HEK293 (cell line): ENCODE measurements around the gene SORBS2.

Experiments used
- CTCF ChIA-PET: fragments of 350-600 bp; formaldehyde crosslinking; extraction: SDS; loops from one replicate; lab custom pipeline; 2021; ENCODE audit warnings: antibody characterized with exemption; lab: Yijun Ruan, JAX
- POLR2A ChIA-PET: fragments of 300-600 bp; formaldehyde crosslinking; extraction: SDS; loops from one replicate; lab custom pipeline; 2020; ENCODE audit warnings: antibody characterized with exemption, inconsistent platforms; lab: Yijun Ruan, JAX
- H3K27ac ChIP-seq: fragments of 200-500 bp; sonication (Bioruptor generic); 2 replicates; pipeline ENCODE4 v1.5.1; 2014; ENCODE audit warnings: low read depth, low read length, control low read depth, inconsistent platforms; ENCODE audit errors: extremely low read depth
- H3K36me3 ChIP-seq, 2 experiments: fragments of 200-500 bp in 1 of 2; sonication (Bioruptor generic) in 1 of 2; 1 replicate in 1 of 2; 2 replicates in 1 of 2; pipeline ENCODE4 v1.5.1; 2014 to 2017; ENCODE audit warnings: inconsistent platforms in 2 of 2, low read length in 2 of 2; ENCODE audit not compliant: control insufficient read depth in 2 of 2, insufficient read depth in 1 of 2
- H3K4me1 ChIP-seq: fragments of 200-500 bp; sonication (Bioruptor generic); 2 replicates; pipeline ENCODE4 v1.5.1; 2014; ENCODE audit warnings: mild to moderate bottlenecking, low read length, inconsistent platforms; ENCODE audit not compliant: control insufficient read depth, insufficient read depth
- H3K4me3 ChIP-seq: 2 replicates; pipeline ENCODE4 v1.5.1; 2011; ENCODE audit warnings: low read depth, mild to moderate bottlenecking, control low read depth, low read length, moderate library complexity
- H3K9me3 ChIP-seq: fragments of 200-500 bp; sonication (Bioruptor generic); 2 replicates; pipeline ENCODE4 v1.5.1; 2014; ENCODE audit warnings: low read depth, low read length, inconsistent platforms; ENCODE audit not compliant: control insufficient read depth, insufficient read depth
- BCL11A ChIP-seq: fragments of 450-650 bp; formaldehyde crosslinking; IDR thresholded peaks from 2 replicates; pipeline ENCODE4 v1.5.1; 2016; ENCODE audit warnings: low read depth, missing biosample characterization, missing genetic modification characterization
- GLIS1 ChIP-seq: fragments of 450-650 bp; formaldehyde crosslinking; IDR thresholded peaks from 2 replicates; pipeline ENCODE4 v1.5.1; 2016; ENCODE audit warnings: missing biosample characterization, missing genetic modification characterization
- KLF9 ChIP-seq: fragments of 450-650 bp; formaldehyde crosslinking; IDR thresholded peaks from 2 replicates; pipeline ENCODE4 v1.5.1; 2016; ENCODE audit warnings: missing biosample characterization, missing genetic modification characterization, low read depth
- PRDM2 ChIP-seq: fragments of 450-650 bp; formaldehyde crosslinking; IDR thresholded peaks from 2 replicates; pipeline ENCODE4 v1.5.1; 2016; ENCODE audit warnings: missing biosample characterization, missing genetic modification characterization, borderline replicate concordance
- TCF7L2 ChIP-seq: IDR thresholded peaks from 2 replicates; pipeline ENCODE4 v1.6.1; 2011; ENCODE audit warnings: low read depth, mild to moderate bottlenecking, inconsistent platforms, low read length, moderate library complexity, borderline replicate concordance
- ZBTB1 ChIP-seq: fragments of 450-650 bp; formaldehyde crosslinking; IDR thresholded peaks from 2 replicates; pipeline ENCODE4 v1.5.1; 2016; ENCODE audit warnings: missing biosample characterization, missing genetic modification characterization
- ZBTB8A ChIP-seq: fragments of 450-650 bp; formaldehyde crosslinking; IDR thresholded peaks from 2 replicates; pipeline ENCODE4 v1.5.1; 2016; ENCODE audit warnings: missing biosample characterization, missing genetic modification characterization
- ZNF132 ChIP-seq: fragments of 450-650 bp; formaldehyde crosslinking; IDR thresholded peaks from 2 replicates; pipeline ENCODE4 v1.5.1; 2017; ENCODE audit warnings: missing biosample characterization, missing genetic modification characterization, borderline replicate concordance
- ZNF214 ChIP-seq: fragments of 450-650 bp; formaldehyde crosslinking; IDR thresholded peaks from 2 replicates; pipeline ENCODE4 v1.5.1; 2017; ENCODE audit warnings: missing biosample characterization, mild to moderate bottlenecking, missing genetic modification characterization, borderline replicate concordance
- ZNF280C ChIP-seq: fragments of 450-650 bp; formaldehyde crosslinking; IDR thresholded peaks from 2 replicates; pipeline ENCODE4 v1.5.1; 2016; ENCODE audit warnings: missing biosample characterization, missing genetic modification characterization
- ZNF394 ChIP-seq: fragments of 450-650 bp; formaldehyde crosslinking; IDR thresholded peaks from 2 replicates; pipeline ENCODE4 v1.5.1; 2016; ENCODE audit warnings: missing biosample characterization, missing genetic modification characterization, mild to moderate bottlenecking, moderate library complexity, borderline replicate concordance
- ZNF404 ChIP-seq: fragments of 450-650 bp; formaldehyde crosslinking; IDR thresholded peaks from 2 replicates; pipeline ENCODE4 v1.5.1; 2017; ENCODE audit warnings: missing biosample characterization, missing genetic modification characterization
- ZNF473 ChIP-seq: fragments of 450-650 bp; formaldehyde crosslinking; IDR thresholded peaks from 2 replicates; pipeline ENCODE4 v1.5.1; 2017; ENCODE audit warnings: missing biosample characterization, missing genetic modification characterization
- ZNF561 ChIP-seq: fragments of 450-650 bp; IDR thresholded peaks from 2 replicates; pipeline ENCODE4 v1.5.1; 2018; ENCODE audit warnings: missing biosample characterization, missing genetic modification characterization, borderline replicate concordance
- ZNF571 ChIP-seq: fragments of 450-650 bp; formaldehyde crosslinking; IDR thresholded peaks from 2 replicates; pipeline ENCODE4 v1.5.0; 2017; ENCODE audit warnings: missing biosample characterization, missing genetic modification characterization
- ZNF623 ChIP-seq: fragments of 450-650 bp; formaldehyde crosslinking; IDR thresholded peaks from 2 replicates; pipeline ENCODE4 v1.5.1; 2016; ENCODE audit warnings: missing biosample characterization, missing genetic modification characterization
- ZNF701 ChIP-seq: fragments of 450-650 bp; formaldehyde crosslinking; IDR thresholded peaks from 2 replicates; pipeline ENCODE4 v1.5.1; 2016; ENCODE audit warnings: missing biosample characterization, missing genetic modification characterization
- ZNF776 ChIP-seq: fragments of 450-650 bp; formaldehyde crosslinking; IDR thresholded peaks from 2 replicates; pipeline ENCODE4 v1.5.0; 2017; ENCODE audit warnings: missing biosample characterization, missing genetic modification characterization, borderline replicate concordance
- TF ChIP-seq, protein P1 (sequence below): fragments of 450-650 bp; formaldehyde crosslinking; IDR thresholded peaks from 2 replicates; pipeline ENCODE4 v1.5.1; 2016; ENCODE audit warnings: missing biosample characterization, missing genetic modification characterization, low read depth

SORBS2 gene

GRCh38 chr4:185826381-185826780 lies 14.4 kb upstream of the SORBS2 start:
- Histone ChIP-seq H3K27ac (no peak overlapping the region), H3K36me3 (no peaks in the 10 kb centered on the region), H3K4me3 (no peak overlapping the region), H3K9me3 (no peaks in the 10 kb centered on the region), H3K4me1 (no peaks in the 10 kb centered on the region)
- TF ChIP-seq ZNF280C (no peak), ZBTB8A (tag by site-specific recombination) (no peak), ZNF394 (tag by site-specific recombination) (no peak)
- ChIA-PET POLR2A (no interaction called here), CTCF (no interaction called here)

- TF ChIP-seq ZNF132 (tag by site-specific recombination): no peak
- no peak for TF ChIP-seq ZBTB1 (tag by site-specific recombination)
- no peak for TF ChIP-seq ZNF561
- TF ChIP-seq ZNF473: no peak
- no peak for TF ChIP-seq ZNF571 (tag by site-specific recombination)
- TF ChIP-seq PRDM2 (tag by site-specific recombination): no peak
- TF ChIP-seq, protein P1, sequence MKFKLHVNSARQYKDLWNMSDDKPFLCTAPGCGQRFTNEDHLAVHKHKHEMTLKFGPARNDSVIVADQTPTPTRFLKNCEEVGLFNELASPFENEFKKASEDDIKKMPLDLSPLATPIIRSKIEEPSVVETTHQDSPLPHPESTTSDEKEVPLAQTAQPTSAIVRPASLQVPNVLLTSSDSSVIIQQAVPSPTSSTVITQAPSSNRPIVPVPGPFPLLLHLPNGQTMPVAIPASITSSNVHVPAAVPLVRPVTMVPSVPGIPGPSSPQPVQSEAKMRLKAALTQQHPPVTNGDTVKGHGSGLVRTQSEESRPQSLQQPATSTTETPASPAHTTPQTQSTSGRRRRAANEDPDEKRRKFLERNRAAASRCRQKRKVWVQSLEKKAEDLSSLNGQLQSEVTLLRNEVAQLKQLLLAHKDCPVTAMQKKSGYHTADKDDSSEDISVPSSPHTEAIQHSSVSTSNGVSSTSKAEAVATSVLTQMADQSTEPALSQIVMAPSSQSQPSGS: no peak
- no peak for TF ChIP-seq KLF9 (tag by site-specific recombination)
- no peak for TF ChIP-seq ZNF404
- no peak for TF ChIP-seq ZNF623 (tag by site-specific recombination)
- TF ChIP-seq GLIS1 (tag by site-specific recombination): no peak
- TF ChIP-seq TCF7L2: no peak
- TF ChIP-seq ZNF214 (tag by site-specific recombination): no peak
- no peak for TF ChIP-seq BCL11A
- TF ChIP-seq ZNF776 (tag by site-specific recombination): no peak
- TF ChIP-seq ZNF701 (tag by site-specific recombination): no peak
- no peaks in the 10 kb centered on the region for H3K9me3 ChIP-seq
- ChIA-PET POLR2A (no interaction called here), CTCF (no interaction called here)
- H3K4me1 ChIP-seq: no peaks in the 10 kb centered on the region
- no peak overlapping the region for H3K27ac ChIP-seq
- no peak overlapping the region for H3K4me3 ChIP-seq
- no peaks in the 10 kb centered on the region for H3K36me3 ChIP-seq
Measured at GRCh38 chr4:185825737-185826136, 13.7 kb upstream of the SORBS2 start.
